DOHH2 (cell line): Measurements from ENCODE around the gene PPP3CA.

Source experiments
- EZH2phosphoT487 ChIP-seq: fragments of 200-600 bp; sonication (generic); IDR thresholded peaks from 2 replicates; pipeline ENCODE4 v1.6.1; 2017; ENCODE audit warnings: borderline replicate concordance, mild to moderate bottlenecking, antibody characterized with exemption, low read length, moderate library complexity, mixed read lengths
- TF ChIP-seq, protein P1 (sequence below): fragments of 200-600 bp; sonication (generic); IDR thresholded peaks from one replicate; pipeline ENCODE4 v1.5.1; 2014; ENCODE audit warnings: antibody characterized with exemption, mild to moderate bottlenecking, low read depth, low read length; ENCODE audit not compliant: poor library complexity, severe bottlenecking

DNA sequence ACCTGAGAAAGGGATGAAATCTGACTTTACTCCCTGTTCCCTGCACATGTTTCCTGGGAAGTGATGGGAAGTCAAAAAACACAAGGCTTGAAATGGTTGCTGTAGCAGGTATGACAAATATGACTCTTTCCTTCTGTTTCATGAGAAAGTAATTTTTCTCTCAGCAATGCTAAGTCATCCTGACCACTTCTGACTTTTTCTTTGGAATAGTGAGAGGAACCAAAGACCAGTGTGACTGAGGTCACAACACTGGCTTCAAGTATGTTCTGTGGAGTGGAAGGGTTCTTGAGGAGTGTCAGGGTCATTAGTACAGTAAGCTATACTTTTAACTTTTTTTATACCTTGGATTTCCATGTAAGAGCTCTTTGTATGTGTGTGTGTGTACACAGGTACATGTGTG is 225.3 kb downstream of the PPP3CA start:
- TF ChIP-seq, protein P1, sequence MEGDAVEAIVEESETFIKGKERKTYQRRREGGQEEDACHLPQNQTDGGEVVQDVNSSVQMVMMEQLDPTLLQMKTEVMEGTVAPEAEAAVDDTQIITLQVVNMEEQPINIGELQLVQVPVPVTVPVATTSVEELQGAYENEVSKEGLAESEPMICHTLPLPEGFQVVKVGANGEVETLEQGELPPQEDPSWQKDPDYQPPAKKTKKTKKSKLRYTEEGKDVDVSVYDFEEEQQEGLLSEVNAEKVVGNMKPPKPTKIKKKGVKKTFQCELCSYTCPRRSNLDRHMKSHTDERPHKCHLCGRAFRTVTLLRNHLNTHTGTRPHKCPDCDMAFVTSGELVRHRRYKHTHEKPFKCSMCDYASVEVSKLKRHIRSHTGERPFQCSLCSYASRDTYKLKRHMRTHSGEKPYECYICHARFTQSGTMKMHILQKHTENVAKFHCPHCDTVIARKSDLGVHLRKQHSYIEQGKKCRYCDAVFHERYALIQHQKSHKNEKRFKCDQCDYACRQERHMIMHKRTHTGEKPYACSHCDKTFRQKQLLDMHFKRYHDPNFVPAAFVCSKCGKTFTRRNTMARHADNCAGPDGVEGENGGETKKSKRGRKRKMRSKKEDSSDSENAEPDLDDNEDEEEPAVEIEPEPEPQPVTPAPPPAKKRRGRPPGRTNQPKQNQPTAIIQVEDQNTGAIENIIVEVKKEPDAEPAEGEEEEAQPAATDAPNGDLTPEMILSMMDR, result no peak
- TF ChIP-seq EZH2phosphoT487, result no peak
